DMS153 (cell line): ENCODE data around the gene PPP1R1C.

Experiments
- DNase-seq: peaks from one replicate; lab custom pipeline; 2025; lab: John Stamatoyannopoulos, UW

The PPP1R1C gene

DNA sequence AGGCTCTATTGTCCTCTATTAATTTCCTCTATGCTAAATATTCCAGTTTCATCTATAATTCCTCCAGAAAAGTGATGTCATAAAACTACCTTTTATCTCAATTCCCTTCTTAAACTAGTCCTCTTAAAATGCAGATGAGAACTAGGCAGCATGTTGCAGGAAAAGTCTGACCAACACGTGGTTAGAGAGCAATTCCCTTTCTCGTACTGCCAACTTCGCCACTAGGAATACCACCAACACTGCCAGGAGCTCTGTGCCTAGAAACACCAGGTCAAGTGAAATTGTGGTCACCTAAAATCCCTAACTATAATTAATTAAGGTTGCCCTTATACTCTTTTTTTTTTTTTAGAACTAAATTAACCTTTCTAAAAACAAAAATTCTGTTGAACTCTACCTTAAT lies 127.7 kb downstream of the PPP1R1C start:
- DNase-seq: no peak

DNA sequence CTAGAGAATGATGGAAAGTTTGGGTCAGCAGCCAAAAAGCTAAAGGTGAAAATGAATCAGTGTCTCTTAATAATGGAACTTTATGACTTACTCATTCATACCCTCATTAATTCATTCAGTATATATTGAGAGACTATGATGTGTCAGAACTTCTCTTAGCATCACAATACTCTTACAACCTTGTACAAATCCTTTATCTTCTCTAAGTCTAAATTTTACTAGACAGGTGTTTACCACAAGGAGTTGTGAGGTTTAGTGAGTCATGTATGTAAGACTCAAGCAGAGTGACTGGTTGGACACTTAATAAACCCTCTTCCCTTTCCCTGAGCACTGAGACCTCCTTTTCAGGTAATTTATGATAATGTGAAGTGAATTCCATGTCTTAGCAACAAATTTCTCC lies 129.6 kb downstream of the PPP1R1C start:
- DNase-seq: no peak

DNA sequence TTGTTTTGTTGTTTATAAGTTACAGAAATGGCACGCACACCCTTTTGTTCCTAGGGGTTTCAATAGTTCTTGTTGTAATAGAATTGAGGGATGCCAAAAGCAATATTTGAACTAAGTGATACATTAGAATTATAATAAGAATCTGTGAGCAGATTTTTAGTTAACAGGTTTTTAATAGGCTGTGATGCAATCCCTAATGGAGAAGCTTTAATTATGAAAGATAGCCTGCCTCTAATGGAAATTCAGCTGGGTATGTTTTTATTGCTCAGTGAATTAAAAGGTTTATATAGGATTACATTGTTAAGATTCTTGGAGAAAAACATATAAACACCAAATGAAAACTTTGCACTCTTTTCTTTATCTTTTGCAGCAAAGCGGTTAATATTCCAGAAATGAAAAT lies 131.1 kb downstream of the PPP1R1C start:
- DNase-seq: no peak

DNA sequence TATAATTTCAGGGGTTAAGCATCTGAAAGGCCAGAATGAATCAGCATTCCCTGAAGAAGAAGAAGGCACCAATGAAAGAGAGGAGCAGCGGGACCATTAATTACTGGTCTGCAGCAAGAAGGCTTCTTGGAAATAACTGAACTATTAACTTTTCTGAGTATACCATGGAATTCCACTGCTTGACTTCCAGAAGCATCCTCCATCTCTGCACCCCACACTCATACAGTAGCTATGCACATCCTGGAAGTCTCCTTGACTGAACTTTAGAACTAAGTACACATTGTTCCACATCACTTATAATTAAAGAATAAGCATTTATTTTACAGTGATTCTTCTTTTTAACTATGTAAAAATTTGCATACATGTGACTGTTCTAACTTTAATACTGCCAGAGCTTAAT lies 131.5 kb downstream of the PPP1R1C start:
- DNase-seq: no peak

DNA sequence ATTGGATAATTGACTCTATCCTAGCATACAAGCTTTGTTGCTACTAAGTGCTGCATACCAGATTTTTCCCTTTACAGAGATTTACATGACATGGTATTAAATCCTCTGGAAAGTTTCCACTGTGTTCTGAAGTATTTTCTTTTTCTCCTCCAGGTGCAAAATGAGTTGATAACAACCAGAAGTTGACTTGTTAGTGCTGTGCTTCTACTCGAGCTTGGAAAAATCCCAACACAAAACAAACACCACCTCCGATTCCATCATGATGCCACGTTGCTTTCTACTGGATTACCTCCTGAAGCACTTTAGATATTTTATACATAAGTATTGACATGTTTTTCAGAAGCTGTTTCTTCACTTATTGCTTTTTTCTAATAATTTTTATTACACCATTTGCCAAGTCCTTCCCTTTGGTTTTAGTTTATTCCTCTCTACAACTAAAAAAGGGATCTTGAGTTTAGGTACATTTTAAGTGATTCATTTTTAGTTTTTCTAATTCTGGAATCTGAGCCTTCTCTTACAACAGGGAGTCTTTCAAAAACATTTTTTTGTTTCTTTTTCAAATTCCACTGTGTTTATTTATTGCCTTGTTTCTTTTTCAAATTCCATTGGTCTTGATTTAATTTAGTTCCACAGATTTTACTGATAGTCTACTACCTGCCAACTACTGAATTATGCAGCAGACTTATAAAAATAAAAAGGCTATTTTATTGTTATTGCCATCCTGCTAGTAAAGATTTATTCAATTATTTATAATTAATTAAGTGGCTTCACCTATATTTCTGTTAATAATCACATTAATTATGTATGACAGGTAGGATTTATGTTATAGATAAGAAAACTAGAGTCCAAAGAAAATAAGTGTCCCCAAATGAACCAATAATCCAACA lies 143.4 kb downstream of the PPP1R1C start:
- no peak for DNase-seq

DNA sequence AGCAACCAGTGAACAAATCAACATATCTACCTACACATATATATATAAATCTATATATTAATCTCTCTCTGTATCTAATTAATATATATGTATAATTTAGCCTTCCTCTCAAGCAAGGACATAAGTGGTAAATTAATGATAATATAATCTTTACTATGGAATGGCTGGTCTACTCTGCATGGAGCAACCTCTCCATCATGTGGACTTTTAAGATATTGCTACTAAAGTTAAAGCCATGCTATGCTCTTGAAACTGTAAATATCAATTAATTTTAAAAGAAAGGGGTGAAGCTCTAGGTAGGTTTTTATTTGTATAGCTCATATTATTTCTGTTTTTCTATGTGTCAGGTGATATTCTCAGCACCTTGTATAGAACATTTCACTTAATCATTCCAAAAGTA lies 147.0 kb downstream of the PPP1R1C start:
- no peak for DNase-seq

DNA sequence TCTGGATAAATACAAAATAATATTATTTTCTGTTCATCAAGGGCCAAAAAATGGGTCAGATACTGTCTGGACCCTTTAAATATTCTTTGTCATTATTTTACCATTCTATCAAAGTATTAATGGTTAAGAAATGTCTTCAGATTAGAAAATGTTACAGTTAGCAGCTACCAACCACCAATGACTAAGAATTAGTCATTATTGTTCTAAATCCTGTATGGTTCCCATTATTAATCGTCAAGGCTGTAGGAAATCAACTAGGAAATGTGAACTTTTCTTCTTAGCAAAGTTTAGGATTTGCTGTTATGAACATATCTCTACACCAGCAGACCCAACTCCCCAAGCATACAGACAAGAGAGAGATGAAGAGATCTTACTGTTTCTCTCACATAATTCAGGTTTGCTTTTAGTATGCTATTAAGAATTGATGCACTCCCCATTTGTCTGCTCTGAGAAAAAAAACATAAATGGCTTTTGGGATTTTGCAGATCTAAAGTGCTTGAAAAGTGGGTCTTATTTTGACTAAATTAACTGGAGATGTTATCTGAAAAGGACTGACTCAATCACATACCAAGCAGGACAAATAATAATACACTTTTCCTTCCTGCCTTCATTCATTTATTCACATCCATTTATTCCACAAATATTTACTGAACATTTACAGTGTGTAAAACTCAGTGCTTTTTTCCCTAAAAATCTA lies 147.7 kb downstream of the PPP1R1C start:
- DNase-seq: no peak

DNA sequence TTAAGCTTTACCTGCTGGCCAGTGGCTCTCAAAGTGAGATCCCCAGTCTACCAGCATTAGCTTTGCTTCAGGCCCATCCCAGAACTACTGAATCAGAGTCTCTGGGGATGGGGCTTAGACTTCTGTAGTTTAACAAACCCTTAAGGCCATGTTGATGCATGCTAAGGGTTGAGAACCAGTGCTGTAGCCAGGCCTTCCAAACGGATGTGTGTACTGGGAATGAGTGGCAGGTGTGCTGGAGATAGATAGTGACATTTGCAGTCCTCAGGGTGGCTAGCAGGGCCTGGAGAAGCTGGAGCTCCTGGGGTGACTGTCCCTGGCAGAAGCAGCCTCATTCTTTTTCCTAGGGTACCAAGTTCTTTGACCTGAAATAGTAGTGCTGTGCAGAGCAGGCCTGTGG lies 148.5 kb downstream of the PPP1R1C start:
- no peak for DNase-seq

DNA sequence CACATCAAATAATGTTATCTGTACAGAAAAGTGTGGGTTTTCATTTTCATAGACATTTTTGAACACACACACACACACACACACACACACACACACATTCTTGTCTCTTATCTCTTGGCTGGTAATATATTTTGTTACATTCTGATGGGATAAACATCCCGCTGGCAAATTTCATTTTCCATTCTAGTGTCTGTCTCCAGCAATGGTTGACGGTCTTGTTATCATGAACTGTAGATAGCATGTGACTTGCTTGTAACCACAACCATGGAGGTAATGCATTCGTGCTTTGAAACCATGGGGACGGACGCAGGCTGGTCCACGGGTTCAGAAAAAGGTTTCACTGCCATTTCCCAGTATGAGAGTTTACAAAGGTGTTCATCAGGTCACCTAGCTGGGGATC lies 156.4 kb downstream of the PPP1R1C start:
- DNase-seq: no peak

DNA sequence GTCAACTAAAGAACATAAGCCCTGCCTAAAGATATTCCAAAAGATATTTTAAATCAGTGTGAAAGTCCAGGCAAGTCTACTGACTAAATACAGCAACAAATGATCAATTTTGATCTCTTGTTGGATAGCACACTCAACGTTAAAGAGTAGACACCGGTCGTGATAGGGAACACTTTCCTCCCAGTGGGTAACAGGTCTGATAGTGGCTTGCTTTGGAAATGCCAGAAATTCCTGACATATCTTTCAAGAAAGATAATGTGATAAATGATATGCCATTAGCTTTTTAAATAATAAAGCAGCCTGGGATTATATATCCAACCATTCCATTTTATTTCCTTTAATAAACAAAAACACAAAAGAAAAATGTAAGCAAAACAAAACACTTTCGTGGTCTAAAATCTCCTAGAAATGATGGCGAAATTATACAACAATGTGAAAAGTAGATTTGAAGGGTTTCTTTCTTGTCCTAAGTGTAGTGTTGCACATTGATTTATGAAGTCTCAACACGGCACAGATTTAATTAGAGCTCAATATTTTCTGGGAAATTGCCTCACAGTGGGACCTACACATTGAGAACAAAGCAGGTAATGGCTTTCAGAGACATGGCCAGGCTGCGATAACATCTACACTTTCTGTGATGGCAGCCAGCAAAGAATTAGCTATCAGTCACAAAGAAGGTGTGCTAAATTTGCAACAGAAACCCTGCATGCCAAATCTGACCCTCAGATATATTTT lies 158.6 kb downstream of the PPP1R1C start:
- no peak for DNase-seq

DNA sequence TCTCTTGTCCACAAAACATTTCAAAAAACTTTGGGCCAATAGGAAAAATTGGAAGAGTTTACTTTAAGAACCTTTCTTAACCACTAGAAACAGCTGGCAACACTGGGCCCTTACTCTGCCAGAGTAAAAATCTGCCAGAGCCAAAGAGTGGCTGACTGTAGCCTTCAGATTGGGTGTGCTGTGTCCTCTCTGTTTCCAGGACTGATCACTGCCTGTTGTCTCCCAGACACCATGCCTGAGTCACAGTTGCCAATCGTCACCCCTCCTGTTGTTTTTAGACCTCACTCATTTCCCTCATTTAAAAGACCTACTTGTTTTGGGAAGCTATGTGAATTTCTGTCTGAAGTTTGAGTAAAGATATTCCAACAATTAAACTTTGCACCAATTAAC lies 159.1 kb downstream of the PPP1R1C start:
- no peak for DNase-seq

DNA sequence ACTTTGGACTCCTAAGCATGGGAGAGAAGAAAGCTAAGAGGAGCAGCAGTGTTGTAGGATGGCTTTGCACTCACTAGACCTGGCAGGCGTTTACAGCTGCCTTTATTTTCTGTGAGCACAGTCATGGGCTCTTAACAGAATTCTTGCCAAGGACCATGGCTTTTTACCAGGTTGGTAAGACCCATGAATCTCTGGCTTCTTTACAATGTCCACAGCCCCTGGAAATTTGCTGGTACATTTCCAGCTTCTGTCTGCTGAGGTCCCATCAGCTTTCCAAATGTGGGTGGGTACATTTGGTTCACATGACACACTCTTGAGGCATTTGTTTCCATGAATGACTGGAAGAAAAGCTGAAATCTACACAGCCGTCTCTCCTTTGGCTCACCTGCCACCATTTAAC lies 162.7 kb downstream of the PPP1R1C start:
- DNase-seq: no peak

DNA sequence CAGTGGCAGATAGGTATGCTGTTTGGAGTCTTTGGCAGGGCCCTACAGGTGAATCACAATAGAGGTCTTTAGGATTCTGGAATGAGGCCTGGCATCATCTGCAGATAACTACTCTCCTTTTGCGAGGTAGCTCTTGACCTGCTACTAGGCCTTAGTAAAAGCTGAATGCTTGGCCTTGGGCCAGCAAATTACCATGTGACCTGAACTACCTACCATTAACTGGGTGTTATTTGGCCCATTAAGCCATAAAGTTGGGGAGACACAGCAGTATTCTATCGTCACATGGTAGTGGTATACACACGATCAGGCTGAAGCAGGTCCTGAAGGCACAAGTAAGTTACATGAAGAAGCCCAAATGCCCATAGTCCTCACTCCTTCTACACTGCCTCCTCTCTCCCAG lies 178.2 kb downstream of the PPP1R1C start:
- no peak for DNase-seq

DNA sequence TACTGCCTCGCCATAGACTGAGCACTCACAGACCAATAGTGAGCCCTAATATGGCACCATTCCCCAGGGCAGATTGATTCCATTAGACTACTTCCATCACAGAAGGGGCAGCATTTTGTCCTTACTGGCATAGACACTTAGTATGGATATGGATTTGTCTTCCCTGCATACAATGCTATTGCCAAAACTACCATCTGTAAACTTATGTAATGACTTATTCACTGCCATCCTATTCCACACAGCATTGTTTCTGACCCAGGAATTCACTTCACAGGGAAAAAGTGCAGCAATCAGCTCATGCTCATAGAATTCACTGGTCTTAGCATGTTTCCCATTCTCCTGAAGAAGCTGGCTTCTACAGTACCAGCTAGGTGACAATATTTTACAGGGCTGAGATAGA lies 179.0 kb downstream of the PPP1R1C start:
- DNase-seq: no peak

DNA sequence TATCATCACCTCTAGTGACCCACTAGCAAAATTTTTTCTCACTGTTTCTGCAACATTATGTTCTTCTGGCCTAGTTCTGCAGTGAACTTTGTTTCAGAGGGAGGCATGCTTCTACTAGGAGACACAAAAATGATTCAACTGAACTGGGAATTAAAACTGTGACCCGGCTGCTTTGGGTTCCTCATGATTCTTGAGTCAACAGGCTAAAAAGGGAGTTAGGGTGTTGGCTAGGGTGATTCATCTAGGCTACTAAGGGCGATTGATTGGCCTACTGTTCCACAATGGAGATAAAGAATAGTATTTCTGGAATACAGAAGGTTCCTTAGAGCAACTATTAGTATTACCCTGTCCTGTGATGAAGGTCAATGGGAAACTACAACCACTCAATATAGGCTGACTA lies 179.5 kb downstream of the PPP1R1C start:
- DNase-seq: no peak

DNA sequence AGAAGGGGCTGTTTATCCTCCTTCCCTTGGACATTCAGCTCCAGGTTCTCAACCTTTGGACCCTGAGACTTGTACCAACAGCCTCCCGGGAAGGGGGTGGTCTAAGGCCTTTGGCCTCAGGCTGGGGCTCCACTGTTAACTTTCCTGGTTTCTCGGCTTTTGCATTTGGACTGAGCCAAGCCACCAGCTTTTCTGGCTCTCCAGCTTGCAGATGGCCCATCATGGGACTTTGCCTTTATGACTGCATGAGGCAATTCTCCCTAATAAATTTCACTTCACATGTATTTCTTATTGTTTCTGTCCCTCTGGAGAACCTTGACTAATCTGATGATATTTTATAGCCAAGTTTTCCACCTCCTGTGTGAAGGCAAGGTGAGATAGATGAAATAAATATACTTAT lies 180.8 kb downstream of the PPP1R1C start:
- no peak for DNase-seq

DNA sequence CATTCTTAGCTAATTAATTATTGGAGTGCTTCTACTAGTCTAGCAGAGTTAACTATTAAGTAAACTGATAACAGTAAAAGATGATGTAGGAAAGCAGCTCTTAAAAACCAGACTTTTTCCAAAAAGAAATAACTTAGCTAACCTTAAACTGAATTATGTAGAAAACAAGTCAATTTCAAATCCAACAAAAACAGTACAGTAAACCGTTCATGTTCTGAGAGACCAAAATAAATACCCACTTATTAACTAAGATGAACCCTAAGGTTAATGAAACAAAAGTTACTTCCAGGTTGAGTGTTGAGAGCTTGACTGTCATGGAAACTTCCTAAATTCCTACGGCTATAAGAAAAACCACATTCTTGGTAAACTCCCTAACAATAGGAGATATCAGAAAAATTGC lies 181.2 kb downstream of the PPP1R1C start:
- DNase-seq: no peak
